Tibial nerve (tissue), 4 donors: ENCODE measurements around the gene NEURL2.

Experiments
- CTCF ChIP-seq, 5 experiments: fragments of 200-600 bp in 3 of 5; fragments of 450-650 bp in 2 of 5; sonication (generic) in 3 of 5; IDR thresholded peaks; one replicate each; pipeline ENCODE4 v1.5.1; 2016 to 2019; ENCODE audit warnings: antibody characterized with exemption in 5 of 5, mild to moderate bottlenecking in 3 of 5, moderate library complexity in 2 of 5
- EP300 ChIP-seq, 2 donors: sonication (generic); formaldehyde crosslinking; IDR thresholded peaks; one replicate each; pipeline ENCODE4 v1.6.1; 2017; ENCODE audit warnings: antibody characterized with exemption in 2 of 2, mild to moderate bottlenecking in 1 of 2
- POLR2A ChIP-seq, 2 donors: fragments of 450-650 bp; IDR thresholded peaks; one replicate each; pipeline ENCODE4 v1.6.1; 2017; ENCODE audit warnings: antibody characterized with exemption in 2 of 2, mild to moderate bottlenecking in 2 of 2, moderate library complexity in 2 of 2

- TF ChIP-seq CTCF (IDR thresholded peaks at IDR 0.05) (no peak), EP300 (IDR thresholded peaks at IDR 0.05) (no peak), POLR2A (IDR thresholded peaks at IDR 0.05) (no peak)
These were observed 6.7 kb upstream of the NEURL2 start for GRCh38 chr20:45897692-45898091.
